ENCODE results near the gene DOP1A. TPM values are rescaled to one million over a fixed set of nuclear protein-coding genes. Genes with fewer than 3 reads are reported as not detected.

Gene DOP1A
- total and polyA plus RNA-seq, 2 of the 13 experiments (the other 11 are each of a cell fraction or from before 2014, with no cell fraction given): 5.2 to 16.7 TPM

DNA sequence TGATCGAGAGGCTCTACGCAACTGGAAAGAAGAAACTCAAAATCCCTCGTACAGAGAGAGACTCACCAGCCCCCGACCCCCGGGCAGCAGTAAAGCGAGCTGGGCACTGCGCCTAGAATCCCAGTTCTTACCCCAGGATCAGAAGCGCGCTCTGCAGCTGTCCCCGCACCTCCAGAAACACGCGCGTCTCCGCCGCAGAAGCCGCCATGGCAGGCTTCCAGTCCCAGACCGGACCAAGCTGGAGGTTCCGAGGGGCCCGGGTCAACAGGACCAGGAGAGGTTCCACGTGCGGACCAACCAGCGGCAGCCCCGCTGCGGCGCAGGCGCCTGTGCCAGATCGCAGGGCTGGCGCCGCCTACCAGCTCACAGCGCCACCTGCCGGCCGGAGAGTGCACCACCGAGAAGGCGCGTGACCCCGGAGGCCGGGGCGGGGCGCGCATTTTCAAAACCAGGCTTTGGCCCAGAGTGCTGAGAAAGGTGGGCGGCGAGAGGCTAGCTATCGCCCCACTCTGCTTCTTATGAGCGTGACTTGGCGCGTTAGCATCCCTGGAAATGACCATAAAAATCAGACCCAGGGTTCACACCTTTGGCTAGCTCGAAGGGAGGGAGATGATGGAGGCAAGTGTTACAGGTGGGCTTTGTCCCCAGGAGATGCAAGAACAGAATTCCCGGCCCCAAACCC is 1.8 kb upstream of the DOP1A start, which contains the start of gene UBE3D (continued):
- no peak for TF ChIP-seq ARID3A (IDR thresholded peaks at IDR 0.05; ENCODE audit: low read depth, low read length)
- no peak for TF ChIP-seq JUNB (CRISPR knock-in tag; IDR thresholded peaks at IDR 0.05; ENCODE audit: borderline replicate concordance)
- TF ChIP-seq SIX4 (CRISPR knock-in tag; IDR thresholded peaks at IDR 0.05): peak; percentile 55; the same call in 1 of the 2 replicates
- TF ChIP-seq KLF12 (CRISPR knock-in tag; IDR thresholded peaks at IDR 0.05; ENCODE audit: borderline replicate concordance): no peak
- no peak for TF ChIP-seq EZH2 (conservative IDR thresholded peaks at IDR 0.05; ENCODE audit: low read depth, low read length)
- peak; percentile 81; the same call in 1 of the 2 replicates for TF ChIP-seq HIVEP1 (CRISPR knock-in tag; IDR thresholded peaks at IDR 0.05)
- peak; percentile 87 for TF ChIP-seq CBX1 (IDR thresholded peaks at IDR 0.05; ENCODE audit: low read depth)
- TF ChIP-seq NPAS2 (CRISPR knock-in tag; IDR thresholded peaks at IDR 0.05; ENCODE audit: borderline replicate concordance): no peak
- TF ChIP-seq PHF5A (CRISPR knock-in tag; IDR thresholded peaks at IDR 0.05; ENCODE audit: low read depth, unreplicated experiment): peak; percentile 45
- no peak for TF ChIP-seq HNRNPH1 (optimal IDR thresholded peaks at IDR 0.05; ENCODE audit: low read depth, low read length)
- peak; percentile 86; the same call in 1 of the 2 replicates for TF ChIP-seq ZBTB8A (CRISPR knock-in tag; IDR thresholded peaks at IDR 0.05; ENCODE audit: borderline replicate concordance, low read depth)
- no peak for TF ChIP-seq TSC22D2 (CRISPR knock-in tag; IDR thresholded peaks at IDR 0.05; ENCODE audit: borderline replicate concordance)
- TF ChIP-seq ZNF143 (CRISPR knock-in tag; IDR thresholded peaks at IDR 0.05): peak; percentile 56
- 0 out of 2 replicates have a peak, but pooled peaks have one; percentile 45 for TF ChIP-seq NR1H2 (CRISPR knock-in tag; IDR thresholded peaks at IDR 0.05; ENCODE audit: borderline replicate concordance, low read depth)
- TF ChIP-seq HMGA1 (CRISPR knock-in tag; conservative IDR thresholded peaks at IDR 0.05): no peak
- no peak for TF ChIP-seq ZFP82 (CRISPR knock-in tag; IDR thresholded peaks at IDR 0.05; ENCODE audit: borderline replicate concordance)
- TF ChIP-seq ZNF136 (CRISPR knock-in tag; IDR thresholded peaks at IDR 0.05; ENCODE audit: low read depth): 0 out of 2 replicates have a peak, but pooled peaks have one; percentile 39
- no peak for TF ChIP-seq ZNF180 (CRISPR knock-in tag; IDR thresholded peaks at IDR 0.05; ENCODE audit: borderline replicate concordance, low read depth)
- TF ChIP-seq KAT8 (CRISPR knock-in tag; IDR thresholded peaks at IDR 0.05): peak; percentile 80
- TF ChIP-seq, protein P1, sequence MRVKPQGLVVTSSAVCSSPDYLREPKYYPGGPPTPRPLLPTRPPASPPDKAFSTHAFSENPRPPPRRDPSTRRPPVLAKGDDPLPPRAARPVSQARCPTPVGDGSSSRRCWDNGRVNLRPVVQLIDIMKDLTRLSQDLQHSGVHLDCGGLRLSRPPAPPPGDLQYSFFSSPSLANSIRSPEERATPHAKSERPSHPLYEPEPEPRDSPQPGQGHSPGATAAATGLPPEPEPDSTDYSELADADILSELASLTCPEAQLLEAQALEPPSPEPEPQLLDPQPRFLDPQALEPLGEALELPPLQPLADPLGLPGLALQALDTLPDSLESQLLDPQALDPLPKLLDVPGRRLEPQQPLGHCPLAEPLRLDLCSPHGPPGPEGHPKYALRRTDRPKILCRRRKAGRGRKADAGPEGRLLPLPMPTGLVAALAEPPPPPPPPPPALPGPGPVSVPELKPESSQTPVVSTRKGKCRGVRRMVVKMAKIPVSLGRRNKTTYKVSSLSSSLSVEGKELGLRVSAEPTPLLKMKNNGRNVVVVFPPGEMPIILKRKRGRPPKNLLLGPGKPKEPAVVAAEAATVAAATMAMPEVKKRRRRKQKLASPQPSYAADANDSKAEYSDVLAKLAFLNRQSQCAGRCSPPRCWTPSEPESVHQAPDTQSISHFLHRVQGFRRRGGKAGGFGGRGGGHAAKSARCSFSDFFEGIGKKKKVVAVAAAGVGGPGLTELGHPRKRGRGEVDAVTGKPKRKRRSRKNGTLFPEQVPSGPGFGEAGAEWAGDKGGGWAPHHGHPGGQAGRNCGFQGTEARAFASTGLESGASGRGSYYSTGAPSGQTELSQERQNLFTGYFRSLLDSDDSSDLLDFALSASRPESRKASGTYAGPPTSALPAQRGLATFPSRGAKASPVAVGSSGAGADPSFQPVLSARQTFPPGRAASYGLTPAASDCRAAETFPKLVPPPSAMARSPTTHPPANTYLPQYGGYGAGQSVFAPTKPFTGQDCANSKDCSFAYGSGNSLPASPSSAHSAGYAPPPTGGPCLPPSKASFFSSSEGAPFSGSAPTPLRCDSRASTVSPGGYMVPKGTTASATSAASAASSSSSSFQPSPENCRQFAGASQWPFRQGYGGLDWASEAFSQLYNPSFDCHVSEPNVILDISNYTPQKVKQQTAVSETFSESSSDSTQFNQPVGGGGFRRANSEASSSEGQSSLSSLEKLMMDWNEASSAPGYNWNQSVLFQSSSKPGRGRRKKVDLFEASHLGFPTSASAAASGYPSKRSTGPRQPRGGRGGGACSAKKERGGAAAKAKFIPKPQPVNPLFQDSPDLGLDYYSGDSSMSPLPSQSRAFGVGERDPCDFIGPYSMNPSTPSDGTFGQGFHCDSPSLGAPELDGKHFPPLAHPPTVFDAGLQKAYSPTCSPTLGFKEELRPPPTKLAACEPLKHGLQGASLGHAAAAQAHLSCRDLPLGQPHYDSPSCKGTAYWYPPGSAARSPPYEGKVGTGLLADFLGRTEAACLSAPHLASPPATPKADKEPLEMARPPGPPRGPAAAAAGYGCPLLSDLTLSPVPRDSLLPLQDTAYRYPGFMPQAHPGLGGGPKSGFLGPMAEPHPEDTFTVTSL (CRISPR knock-in tag; IDR thresholded peaks at IDR 0.05; ENCODE audit: borderline replicate concordance): no peak
- no peak for TF ChIP-seq NFRKB (IDR thresholded peaks at IDR 0.05)
